Measurements from ENCODE around the gene HMGCS2.
"Not testable (repeated sequence)": the region's sequence is repeated elsewhere in the genome, so short reads cannot be mapped to it uniquely, and the experiment has no call there.

Gene HMGCS2

GRCh38 chr1:119790451-119791198, 21.9 kb upstream of the HMGCS2 start:
- DNase-seq (ENCODE audit: low spot score), result no peak

- no peak for DNase-seq (ENCODE audit: low spot score)
Measured at GRCh38 chr1:119787776-119788175, 19.1 kb upstream of the HMGCS2 start.

- peak; percentile 56 for DNase-seq (ENCODE audit: low spot score)
Measured at GRCh38 chr1:119786473-119787050, 17.9 kb upstream of the HMGCS2 start.

GRCh38 chr1:119786046-119786445, 17.3 kb upstream of the HMGCS2 start:
- DNase-seq (ENCODE audit: low spot score), result not testable (repeated sequence)

- DNase-seq (ENCODE audit: low spot score), result no peak
Measured at GRCh38 chr1:119784191-119784781, 15.6 kb upstream of the HMGCS2 start.

GRCh38 chr1:119783354-119784185, 14.9 kb upstream of the HMGCS2 start:
- DNase-seq (ENCODE audit: low spot score), result no peak

- no peak for DNase-seq (ENCODE audit: low spot score)
Measured at GRCh38 chr1:119782631-119783325, 14.1 kb upstream of the HMGCS2 start.

- no peak for DNase-seq (ENCODE audit: low spot score)
Measured at GRCh38 chr1:119781434-119782210, 12.9 kb upstream of the HMGCS2 start.

GRCh38 chr1:119779869-119780356, 11.2 kb upstream of the HMGCS2 start:
- DNase-seq (ENCODE audit: low spot score), result no peak

- DNase-seq (ENCODE audit: low spot score), result no peak
Measured at GRCh38 chr1:119778886-119779560, 10.3 kb upstream of the HMGCS2 start.

GRCh38 chr1:119778359-119778758, 9.7 kb upstream of the HMGCS2 start:
- DNase-seq (ENCODE audit: low spot score), result no peak

GRCh38 chr1:119774746-119775490, 6.2 kb upstream of the HMGCS2 start:
- DNase-seq (ENCODE audit: low spot score), result no peak

- no peak for DNase-seq (ENCODE audit: low spot score)
Measured at GRCh38 chr1:119773711-119774241, 5.1 kb upstream of the HMGCS2 start.

GRCh38 chr1:119772298-119772697, 3.6 kb upstream of the HMGCS2 start:
- no peak for DNase-seq (ENCODE audit: low spot score)

- no peak for DNase-seq (ENCODE audit: low spot score)
Measured at GRCh38 chr1:119771770-119772169, 3.1 kb upstream of the HMGCS2 start.

- DNase-seq (ENCODE audit: low spot score), result no peak
Measured at GRCh38 chr1:119771016-119771415, 2.3 kb upstream of the HMGCS2 start.

- no peak for DNase-seq (ENCODE audit: low spot score)
Measured at GRCh38 chr1:119767486-119767885, 1.2 kb downstream of the HMGCS2 start.

- DNase-seq (ENCODE audit: low spot score), result no peak
Measured at GRCh38 chr1:119766374-119766794, 2.3 kb downstream of the HMGCS2 start.

- DNase-seq (ENCODE audit: low spot score), result no peak
Measured at GRCh38 chr1:119764220-119764619, 4.5 kb downstream of the HMGCS2 start.

Data from activated CD4-positive, alpha-beta T cell treated with anti-CD3 and anti-CD28 coated beads, Interleukin-2, Interleukin-4, amounts not matched to agents 100 ng/mL and 50 ng/mL, durations not matched to agents 16 hours and 8 hours (primary cell).